ENCODE measurements around the gene TTC7B. TPM values are rescaled to one million over a fixed set of nuclear protein-coding genes. Genes with fewer than 3 reads are reported as not detected.
A peak's percentile ranks its signal among the peaks of the same experiment; 100 is the strongest.

TTC7B gene
- total RNA-seq, 4 donors from 2014 or later = 19.1 to 87.6 (median 22.1) TPM

DNA sequence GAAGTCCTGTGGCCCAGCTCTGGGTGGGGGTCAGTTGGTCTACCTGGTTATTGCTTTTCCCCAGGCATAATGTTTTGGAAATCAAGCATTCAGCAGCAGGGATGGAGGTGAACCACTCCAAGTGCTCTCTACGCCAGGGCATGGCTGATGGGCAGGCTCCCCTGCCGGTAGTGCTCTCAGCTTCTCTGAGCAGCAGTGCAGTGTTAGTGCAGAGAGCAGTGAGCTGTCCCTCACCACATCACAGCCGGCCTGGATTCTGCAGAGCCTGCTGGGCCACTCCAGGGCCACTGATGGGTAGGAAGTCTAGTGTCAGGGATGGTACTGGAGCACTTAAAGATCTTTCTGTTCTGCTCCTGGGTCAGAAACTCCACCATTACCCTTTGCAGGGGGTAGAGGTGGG lies 268.3 kb downstream of the TTC7B start:
- WGBS, 2 donors = 33 to 45% methylated on average over 1 to 2 of the region's 3 CpGs
- no peaks in the 10 kb centered on the region for H3K9me3 ChIP-seq
- no peaks in the 10 kb centered on the region for H3K27me3 ChIP-seq
- H3K4me1 ChIP-seq = peaks cover 0 to 13% of the 10 kb centered on the region in 2 donors
- no peak overlapping the region for H3K27ac ChIP-seq
- TF ChIP-seq CTCF (IDR thresholded peaks at IDR 0.05) (no peak), POLR2A (IDR thresholded peaks at IDR 0.05) (no peak)
- no peaks in the 10 kb centered on the region for H3K36me3 ChIP-seq
- peak in 1 of 2 donors; percentile 17 for DNase-seq
- intact Hi-C loops (cut with DNase I) = no loop called here
- H3K4me3 ChIP-seq (replicated peaks in 1 of 3) = no peak overlapping the region

- H3K4me3 ChIP-seq (replicated peaks in 1 of 3) = no peak overlapping the region
- peaks cover 0 to 13% of the 10 kb centered on the region in 2 donors for H3K4me1 ChIP-seq
- no peaks in the 10 kb centered on the region for H3K27me3 ChIP-seq
- H3K9me3 ChIP-seq = no peaks in the 10 kb centered on the region
- DNase-seq = no peak
- no peak for TF ChIP-seq CTCF (IDR thresholded peaks at IDR 0.05)
- TF ChIP-seq POLR2A (IDR thresholded peaks at IDR 0.05) = no peak
- intact Hi-C loops (cut with DNase I) = no loop called here
- no peak overlapping the region for H3K27ac ChIP-seq
- 93 to 100% methylated on average over 10 of the region's 10 CpGs for WGBS, 2 donors
- no peaks in the 10 kb centered on the region for H3K36me3 ChIP-seq
Measured at GRCh38 chr14:90547250-90547649, 269.0 kb downstream of the TTC7B start.

- WGBS, 2 donors = 79 to 86% methylated on average over 8 to 9 of the region's 9 CpGs
- Histone ChIP-seq H3K9me3 (no peaks in the 10 kb centered on the region), H3K27ac (peak overlapping the region in 1 of 3 donors; percentile 66), H3K4me3 (replicated peaks in 1 of 3) (no peak overlapping the region), H3K27me3 (no peaks in the 10 kb centered on the region), H3K4me1 (peaks cover 0 to 13% of the 10 kb centered on the region in 2 donors), H3K36me3 (no peaks in the 10 kb centered on the region)
- peak in 1 of 2 donors; percentile 1 for DNase-seq
- no peak for TF ChIP-seq POLR2A (IDR thresholded peaks at IDR 0.05)
- TF ChIP-seq CTCF (IDR thresholded peaks at IDR 0.05) = no peak
- intact Hi-C loops (cut with DNase I) = no loop called here
Measured at GRCh38 chr14:90546767-90547166, 269.5 kb downstream of the TTC7B start.

DNA sequence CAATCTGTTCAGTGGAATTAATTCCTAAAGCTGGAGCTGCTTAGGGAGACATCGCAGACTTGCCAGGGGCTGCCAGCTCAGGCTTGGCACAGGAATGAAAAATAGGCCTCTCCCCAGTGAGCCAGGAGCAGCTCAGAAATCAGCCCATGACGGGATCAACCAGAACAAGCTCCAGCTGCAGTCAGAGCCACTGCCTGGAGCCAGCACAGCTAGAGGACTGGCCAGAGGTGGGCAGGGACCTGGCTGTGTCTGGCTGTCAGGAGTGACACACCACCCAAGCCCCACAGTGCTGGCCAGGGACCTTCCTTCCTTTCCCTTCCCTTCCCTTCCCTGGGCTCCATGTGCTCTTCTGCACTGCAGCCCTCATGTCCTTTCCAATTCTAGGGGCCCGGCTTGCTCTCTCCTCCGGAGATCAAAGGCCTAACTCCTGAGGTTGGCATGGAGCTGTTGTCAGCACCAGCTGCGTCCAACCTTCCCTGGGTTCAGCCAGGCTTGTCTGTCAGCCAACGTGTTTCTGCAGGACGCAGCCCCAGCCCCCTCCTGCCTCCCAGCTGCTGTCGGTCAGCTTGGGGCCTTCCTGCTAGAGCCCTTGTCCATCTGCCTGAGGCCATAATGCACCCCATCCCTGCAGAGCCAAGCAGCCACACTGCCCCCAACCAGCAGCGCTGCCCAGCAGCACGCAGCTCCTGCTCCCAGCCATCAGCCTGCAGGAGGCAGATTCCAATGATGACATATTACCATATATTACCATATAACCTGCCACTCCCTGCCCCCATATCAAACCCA lies 270.1 kb downstream of the TTC7B start:
- Histone ChIP-seq H3K9me3 (no peaks in the 10 kb centered on the region), H3K4me3 (replicated peaks in 1 of 3) (no peak overlapping the region), H3K36me3 (no peaks in the 10 kb centered on the region), H3K27ac (peak overlapping the region; percentile 30 to 66 (median 45)), H3K27me3 (no peaks in the 10 kb centered on the region), H3K4me1 (peaks cover 0 to 13% of the 10 kb centered on the region in 2 donors)
- intact Hi-C loops (cut with DNase I) = no loop called here
- DNase-seq = peak; percentile 64 to 81
- WGBS, 2 donors = 51 to 60% methylated on average over 7 to 10 of the region's 10 CpGs
- TF ChIP-seq CTCF (IDR thresholded peaks at IDR 0.05) = no peak
- TF ChIP-seq POLR2A (IDR thresholded peaks at IDR 0.05) = no peak

GRCh38 chr14:90545382-90545781 lies 270.8 kb downstream of the TTC7B start:
- Histone ChIP-seq H3K27me3 (no peaks in the 10 kb centered on the region), H3K4me3 (replicated peaks in 1 of 3) (no peak overlapping the region), H3K4me1 (peaks cover 0 to 13% of the 10 kb centered on the region in 2 donors), H3K9me3 (no peaks in the 10 kb centered on the region), H3K36me3 (no peaks in the 10 kb centered on the region), H3K27ac (peak overlapping the region in 2 of 3 donors; percentile 30 to 66)
- intact Hi-C loops (cut with DNase I) = no loop called here
- 87 to 100% methylated on average over 1 to 3 of the region's 3 CpGs for WGBS, 2 donors
- no peak for DNase-seq
- TF ChIP-seq POLR2A (IDR thresholded peaks at IDR 0.05) = no peak
- TF ChIP-seq CTCF (IDR thresholded peaks at IDR 0.05) = no peak
